OCI-LY3 (cell line): ENCODE results near the gene TECR.

Experiments
- H2AFZ ChIP-seq: fragments of 200-600, 300-600 bp; shearing (Covaris generic); 2 replicates; pipeline ENCODE4 v1.6.0; 2014; ENCODE audit warnings: antibody characterized with exemption, low read depth, low read length
- H3K27ac ChIP-seq: fragments of 200-600, 300-600 bp; sonication (generic); 2 replicates; pipeline ENCODE4 v1.5.1; 2014; ENCODE audit warnings: mild to moderate bottlenecking, low read length, moderate library complexity, mixed read lengths
- H3K27me3 ChIP-seq: fragments of 200-600, 300-600 bp; sonication (generic); 2 replicates; pipeline ENCODE4 v1.6.1; 2014; ENCODE audit warnings: low read depth, low read length, mixed read lengths
- H3K36me3 ChIP-seq: fragments of 200-600, 300-600 bp; sonication (generic); replicated peaks from 2 replicates; pipeline ENCODE3; 2014; ENCODE audit warnings: low read depth, low read length, mixed read lengths
- H3K4me1 ChIP-seq: fragments of 300-600, 200-600 bp; sonication (generic); 2 replicates; pipeline ENCODE4 v1.6.1; 2014; ENCODE audit warnings: low read length, mixed read lengths
- H3K4me2 ChIP-seq: fragments of 200-600, 300-600 bp; sonication (generic); 2 replicates; pipeline ENCODE4 v1.6.1; 2014; ENCODE audit warnings: low read length, mixed read lengths
- H3K4me3 ChIP-seq: fragments of 300-600, 200-600 bp; sonication (generic); 2 replicates; pipeline ENCODE4 v1.5.1; 2014; ENCODE audit warnings: antibody characterized with exemption, mild to moderate bottlenecking, low read length, moderate library complexity
- H3K79me2 ChIP-seq: fragments of 300-600, 200-600 bp; shearing (Covaris generic); 2 replicates; pipeline ENCODE4 v1.6.1; 2014; ENCODE audit warnings: mild to moderate bottlenecking, low read length, mixed read lengths
- H3K9ac ChIP-seq: fragments of 300-600, 200-600 bp; shearing (Covaris generic); 2 replicates; pipeline ENCODE4 v1.6.0; 2014; ENCODE audit warnings: mild to moderate bottlenecking, low read length, moderate library complexity
- H3K9me3 ChIP-seq: fragments of 200-600, 300-600 bp; shearing (Covaris generic); 2 replicates; pipeline ENCODE4 v1.6.1; 2014; ENCODE audit warnings: low read length, mixed read lengths; ENCODE audit not compliant: insufficient read depth
- H4K20me1 ChIP-seq: fragments of 200-600, 300-600 bp; sonication (generic); 2 replicates; pipeline ENCODE4 v1.6.1; 2016; ENCODE audit warnings: low read length, mixed read lengths; ENCODE audit not compliant: insufficient read depth
- EZH2phosphoT487 ChIP-seq: fragments of 200-600 bp; shearing (Covaris generic); IDR thresholded peaks from 2 replicates; pipeline ENCODE4 v1.6.1; 2018; ENCODE audit warnings: antibody characterized with exemption, mixed run types, low read depth
- TF ChIP-seq, protein P1 (sequence below): fragments of 200-600, 300-600 bp; sonication (generic); IDR thresholded peaks from 2 replicates; pipeline ENCODE4 v1.5.1; 2014; ENCODE audit warnings: antibody characterized with exemption, low read length, low read depth

TECR gene

DNA sequence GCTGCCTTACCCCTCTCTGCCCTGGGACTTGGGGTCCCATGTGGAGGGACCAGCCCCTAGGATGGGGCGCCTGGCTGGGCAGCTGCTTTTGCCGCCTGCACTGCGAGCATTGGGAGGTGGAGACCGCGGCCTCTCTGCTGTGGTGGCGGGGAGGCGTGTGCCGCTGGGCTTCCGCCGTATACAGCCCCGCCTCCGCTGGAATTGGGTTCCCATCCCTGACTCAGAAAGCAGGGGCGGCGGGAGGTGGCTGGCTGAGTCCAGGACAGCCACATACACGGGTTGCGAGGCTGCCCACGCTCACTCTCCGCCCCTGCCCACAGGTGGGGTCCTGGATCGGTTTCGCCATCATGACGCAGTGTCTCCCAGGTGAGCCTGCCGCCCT, 35.9 kb downstream of the TECR start:
- no peak overlapping the region for H3K4me3 ChIP-seq
- peaks cover 45% of the 10 kb centered on the region for H4K20me1 ChIP-seq
- H3K36me3 ChIP-seq, result peaks cover 32% of the 10 kb centered on the region
- H3K9ac ChIP-seq, result no peak overlapping the region
- no peak overlapping the region for H2AFZ ChIP-seq
- H3K79me2 ChIP-seq, result peaks cover 27% of the 10 kb centered on the region
- no peaks in the 10 kb centered on the region for H3K4me1 ChIP-seq
- H3K9me3 ChIP-seq, result no peaks in the 10 kb centered on the region
- TF ChIP-seq, protein P1, sequence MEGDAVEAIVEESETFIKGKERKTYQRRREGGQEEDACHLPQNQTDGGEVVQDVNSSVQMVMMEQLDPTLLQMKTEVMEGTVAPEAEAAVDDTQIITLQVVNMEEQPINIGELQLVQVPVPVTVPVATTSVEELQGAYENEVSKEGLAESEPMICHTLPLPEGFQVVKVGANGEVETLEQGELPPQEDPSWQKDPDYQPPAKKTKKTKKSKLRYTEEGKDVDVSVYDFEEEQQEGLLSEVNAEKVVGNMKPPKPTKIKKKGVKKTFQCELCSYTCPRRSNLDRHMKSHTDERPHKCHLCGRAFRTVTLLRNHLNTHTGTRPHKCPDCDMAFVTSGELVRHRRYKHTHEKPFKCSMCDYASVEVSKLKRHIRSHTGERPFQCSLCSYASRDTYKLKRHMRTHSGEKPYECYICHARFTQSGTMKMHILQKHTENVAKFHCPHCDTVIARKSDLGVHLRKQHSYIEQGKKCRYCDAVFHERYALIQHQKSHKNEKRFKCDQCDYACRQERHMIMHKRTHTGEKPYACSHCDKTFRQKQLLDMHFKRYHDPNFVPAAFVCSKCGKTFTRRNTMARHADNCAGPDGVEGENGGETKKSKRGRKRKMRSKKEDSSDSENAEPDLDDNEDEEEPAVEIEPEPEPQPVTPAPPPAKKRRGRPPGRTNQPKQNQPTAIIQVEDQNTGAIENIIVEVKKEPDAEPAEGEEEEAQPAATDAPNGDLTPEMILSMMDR, result no peak
- TF ChIP-seq EZH2phosphoT487, result no peak
- no peak overlapping the region for H3K4me2 ChIP-seq
- H3K27me3 ChIP-seq, result no peaks in the 10 kb centered on the region
- no peak overlapping the region for H3K27ac ChIP-seq

DNA sequence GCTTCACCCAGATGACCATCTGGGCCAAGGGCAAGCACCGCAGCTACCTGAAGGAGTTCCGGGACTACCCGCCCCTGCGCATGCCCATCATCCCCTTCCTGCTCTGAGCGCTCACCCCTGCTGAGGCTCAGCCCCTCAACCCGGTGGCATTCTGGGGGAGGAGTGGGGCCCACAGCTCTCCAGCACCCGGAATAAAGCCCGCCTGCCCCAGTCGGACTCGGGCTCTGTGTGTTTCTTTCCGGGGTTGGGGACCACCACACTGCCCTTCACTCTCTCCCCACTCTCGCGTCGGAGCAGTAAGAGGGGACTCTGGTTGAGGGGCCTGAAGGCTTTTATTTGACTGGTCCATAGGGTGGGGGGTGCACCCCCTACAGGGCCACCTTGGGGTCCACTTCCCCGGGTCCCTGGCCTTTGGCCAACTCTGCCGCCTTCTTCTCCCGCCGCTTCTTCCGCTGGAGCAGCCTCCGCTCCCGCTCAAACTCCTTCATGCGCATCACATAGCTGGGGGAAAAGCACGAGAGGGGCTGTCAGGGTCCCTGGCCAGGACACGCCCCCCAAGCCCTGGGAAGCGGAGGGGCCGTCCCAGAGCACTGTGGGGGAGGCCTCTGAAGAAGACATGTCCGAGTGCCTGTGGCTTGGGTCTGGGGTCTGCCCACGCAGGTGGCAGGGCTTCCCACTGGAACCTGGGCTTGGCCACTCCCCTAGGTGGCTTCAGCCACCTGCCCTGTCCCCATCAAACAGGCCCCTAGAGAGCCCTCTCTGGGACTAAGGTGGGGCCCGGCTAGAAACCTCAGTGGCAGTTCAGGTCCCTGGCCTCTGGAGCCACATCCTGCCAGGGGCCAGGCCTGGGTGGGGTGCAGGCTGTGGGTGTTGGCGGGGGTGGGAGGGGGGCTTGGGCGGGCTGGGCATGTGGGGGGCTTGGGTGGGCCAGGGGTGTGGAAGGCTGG, 36.6 kb downstream of the TECR start:
- TF ChIP-seq, protein P1, result no peak
- TF ChIP-seq EZH2phosphoT487, result no peak
- Histone ChIP-seq H3K9me3 (no peaks in the 10 kb centered on the region), H3K36me3 (peaks cover 34% of the 10 kb centered on the region), H3K27ac (no peak overlapping the region), H3K79me2 (peaks cover 27% of the 10 kb centered on the region), H4K20me1 (peaks cover 38% of the 10 kb centered on the region), H3K9ac (no peak overlapping the region), H2AFZ (no peak overlapping the region), H3K4me2 (no peak overlapping the region), H3K4me1 (peaks cover 6% of the 10 kb centered on the region), H3K4me3 (no peak overlapping the region), H3K27me3 (no peaks in the 10 kb centered on the region)

DNA sequence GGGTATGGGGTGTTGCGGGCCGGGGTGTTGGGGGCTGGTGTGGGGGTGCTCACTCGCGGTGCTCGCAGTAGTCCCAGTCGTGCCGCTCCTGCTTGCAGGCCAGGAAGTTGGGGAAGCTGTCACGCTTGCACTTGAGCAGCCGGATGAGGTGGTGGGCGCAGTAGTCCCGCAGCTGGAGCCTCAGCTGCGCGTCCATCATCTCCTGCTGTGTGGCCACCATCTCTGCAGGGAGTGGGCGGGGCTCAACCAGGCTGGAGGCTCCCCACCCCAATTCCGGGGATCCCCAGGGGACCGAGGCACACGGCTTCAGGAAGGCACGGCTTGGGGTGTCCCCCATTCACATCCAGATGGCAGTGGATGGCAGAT, 37.3 kb downstream of the TECR start:
- no peak overlapping the region for H3K9ac ChIP-seq
- H3K27me3 ChIP-seq, result no peaks in the 10 kb centered on the region
- H3K27ac ChIP-seq, result no peak overlapping the region
- peaks cover 9% of the 10 kb centered on the region for H3K4me1 ChIP-seq
- no peak overlapping the region for H3K4me2 ChIP-seq
- peaks cover 27% of the 10 kb centered on the region for H3K79me2 ChIP-seq
- H3K36me3 ChIP-seq, result peaks cover 34% of the 10 kb centered on the region
- peaks cover 33% of the 10 kb centered on the region for H4K20me1 ChIP-seq
- TF ChIP-seq, protein P1, result no peak
- no peak for TF ChIP-seq EZH2phosphoT487
- H3K9me3 ChIP-seq, result no peaks in the 10 kb centered on the region
- no peak overlapping the region for H3K4me3 ChIP-seq
- no peak overlapping the region for H2AFZ ChIP-seq

GRCh38 chr19:14567079-14567478, 37.7 kb downstream of the TECR start:
- H3K27ac ChIP-seq, result no peak overlapping the region
- H3K4me1 ChIP-seq, result peaks cover 9% of the 10 kb centered on the region
- no peaks in the 10 kb centered on the region for H3K9me3 ChIP-seq
- H3K27me3 ChIP-seq, result no peaks in the 10 kb centered on the region
- no peak overlapping the region for H3K9ac ChIP-seq
- no peak overlapping the region for H2AFZ ChIP-seq
- peaks cover 27% of the 10 kb centered on the region for H3K79me2 ChIP-seq
- peaks cover 34% of the 10 kb centered on the region for H3K36me3 ChIP-seq
- no peak overlapping the region for H3K4me2 ChIP-seq
- H4K20me1 ChIP-seq, result peaks cover 30% of the 10 kb centered on the region
- no peak for TF ChIP-seq EZH2phosphoT487
- H3K4me3 ChIP-seq, result no peak overlapping the region
